GM18520 (cell line): ENCODE data around the gene COL23A1.

Source experiments
- ATAC-seq: cut with Tn5 transposase; IDR thresholded peaks from one replicate; pipeline ENCODE4 v1.9.1; 2021; ENCODE audit not compliant: unreplicated experiment

Gene COL23A1

GRCh38 chr5:178486239-178486641, 104.0 kb downstream of the COL23A1 start:
- ATAC-seq: no peak

- no peak for ATAC-seq
Observed at GRCh38 chr5:178483620-178484019, 106.6 kb downstream of the COL23A1 start.

- ATAC-seq: no peak
Observed at GRCh38 chr5:178479261-178479660, 110.9 kb downstream of the COL23A1 start.

GRCh38 chr5:178478370-178478769, 111.8 kb downstream of the COL23A1 start:
- no peak for ATAC-seq

GRCh38 chr5:178477802-178478201, 112.4 kb downstream of the COL23A1 start:
- no peak for ATAC-seq

- no peak for ATAC-seq
Observed at GRCh38 chr5:178476972-178477754, 113.0 kb downstream of the COL23A1 start.

GRCh38 chr5:178476531-178476930, 113.7 kb downstream of the COL23A1 start:
- no peak for ATAC-seq

GRCh38 chr5:178475422-178475821, 114.8 kb downstream of the COL23A1 start:
- no peak for ATAC-seq

GRCh38 chr5:178474562-178475184, 115.5 kb downstream of the COL23A1 start:
- no peak for ATAC-seq

GRCh38 chr5:178473854-178474253, 116.3 kb downstream of the COL23A1 start:
- ATAC-seq: no peak

GRCh38 chr5:178472138-178472537, 118.1 kb downstream of the COL23A1 start:
- no peak for ATAC-seq

- no peak for ATAC-seq
Observed at GRCh38 chr5:178471711-178472110, 118.5 kb downstream of the COL23A1 start.

- no peak for ATAC-seq
Observed at GRCh38 chr5:178470760-178471025, 119.5 kb downstream of the COL23A1 start.

GRCh38 chr5:178469975-178470759, 120.0 kb downstream of the COL23A1 start:
- no peak for ATAC-seq

GRCh38 chr5:178469011-178469974, 120.9 kb downstream of the COL23A1 start:
- ATAC-seq: no peak

- ATAC-seq: no peak
Observed at GRCh38 chr5:178468196-178468685, 122.0 kb downstream of the COL23A1 start.

GRCh38 chr5:178467568-178468195, 122.5 kb downstream of the COL23A1 start:
- no peak for ATAC-seq

GRCh38 chr5:178467205-178467567, 123.0 kb downstream of the COL23A1 start:
- no peak for ATAC-seq

GRCh38 chr5:178466342-178466741, 123.9 kb downstream of the COL23A1 start:
- ATAC-seq: no peak

GRCh38 chr5:178465861-178466288, 124.3 kb downstream of the COL23A1 start:
- ATAC-seq: no peak
